Lung (tissue), 12 donors: ENCODE measurements around the gene ZNF550. TPM values are rescaled to one million over a fixed set of nuclear protein-coding genes. Genes with fewer than 3 reads are reported as not detected.

Source experiments
- ATAC-seq: fragments of 200-7000 bp; cut with Tn5 transposase; one replicate; pipeline ENCODE4 v1.9.1; 2020; ENCODE audit warnings: moderate number of reproducible peaks; ENCODE audit not compliant: insufficient read depth, low FRiP score
- DNase-seq, 3 donors: peaks; one replicate each; pipeline ENCODE4 v3.0.0-alpha.2; 2013 to 2017
- H3K27ac ChIP-seq, 2 donors: one replicate each; pipeline ENCODE4 v1.5.1; 2013; ENCODE audit warnings: mild to moderate bottlenecking in 2 of 2, moderate library complexity in 2 of 2, control low read depth in 1 of 2, inconsistent platforms in 1 of 2, low read depth in 1 of 2, low read length in 1 of 2
- H3K27me3 ChIP-seq, 3 donors: one replicate each; pipeline ENCODE4 v1.5.1; 2013; ENCODE audit warnings: low read length in 2 of 3; ENCODE audit not compliant: control insufficient read depth in 3 of 3, insufficient read depth in 3 of 3
- H3K36me3 ChIP-seq, 4 donors: one replicate each; pipeline ENCODE4 v1.5.1; 2013; ENCODE audit warnings: low read length in 4 of 4, mild to moderate bottlenecking in 1 of 4, moderate library complexity in 1 of 4; ENCODE audit not compliant: control insufficient read depth in 4 of 4, insufficient read depth in 4 of 4
- H3K4me1 ChIP-seq, 5 donors: one replicate each; pipeline ENCODE4 v1.5.1; 2013; ENCODE audit warnings: low read length in 5 of 5, mild to moderate bottlenecking in 2 of 5, moderate library complexity in 1 of 5; ENCODE audit not compliant: control insufficient read depth in 5 of 5, insufficient read depth in 5 of 5
- H3K4me3 ChIP-seq: one replicate; pipeline ENCODE4 v1.5.1; 2013; ENCODE audit warnings: mild to moderate bottlenecking, control low read depth, moderate library complexity
- H3K9ac ChIP-seq, 2 donors: one replicate each; pipeline ENCODE4 v1.5.1; 2013; ENCODE audit warnings: low read length in 2 of 2, control low read depth in 1 of 2; ENCODE audit not compliant: insufficient read depth in 1 of 2
- H3K9me3 ChIP-seq, 4 donors: one replicate each; pipeline ENCODE4 v1.5.1; 2013; ENCODE audit warnings: low read length in 3 of 4, mild to moderate bottlenecking in 1 of 4, moderate library complexity in 1 of 4; ENCODE audit not compliant: control insufficient read depth in 4 of 4, insufficient read depth in 3 of 4
- WGBS, 2 donors: extraction: QIAGEN DNeasy Blood & Tissue Kit; methylation state at CpG; one replicate each; pipeline ENCODE4 v1.1.7; 2013; 5-methylcytosine and 5-hydroxymethylcytosine counted together
- polyA plus RNA-seq, 2 donors: library from polyadenylated mRNA; stranded (reverse); fragments of 200-250 nt; gene quantifications; one replicate each; pipeline ENCODE4 v1.2.1, GENCODE V29; 2013
- total RNA-seq, 2 donors: library from RNA; depleted of rRNA in 1 of 2; stranded (reverse); fragments of >200 nt in 1 of 2; gene quantifications; one replicate each; pipeline ENCODE4 v1.2.1, GENCODE V29; 2014 to 2021
- TF ChIP-seq, protein P1 (sequence below): IDR thresholded peaks from 2 replicates; pipeline ENCODE4 v1.5.1; 2012; ENCODE audit warnings: mild to moderate bottlenecking; ENCODE audit errors: control extremely low read depth, extremely low read depth
- donor health status: control.
- donor health status: control.
- donor health status: Bipolar disorder and iron deficiency.
- donor health status: healthy.
- donor health status: DM: yes; HTN: yes; CAD: no.

The ZNF550 gene
- total and polyA plus RNA-seq, 4 donors, result 2.0 to 21.4 (median 5.7) TPM

DNA sequence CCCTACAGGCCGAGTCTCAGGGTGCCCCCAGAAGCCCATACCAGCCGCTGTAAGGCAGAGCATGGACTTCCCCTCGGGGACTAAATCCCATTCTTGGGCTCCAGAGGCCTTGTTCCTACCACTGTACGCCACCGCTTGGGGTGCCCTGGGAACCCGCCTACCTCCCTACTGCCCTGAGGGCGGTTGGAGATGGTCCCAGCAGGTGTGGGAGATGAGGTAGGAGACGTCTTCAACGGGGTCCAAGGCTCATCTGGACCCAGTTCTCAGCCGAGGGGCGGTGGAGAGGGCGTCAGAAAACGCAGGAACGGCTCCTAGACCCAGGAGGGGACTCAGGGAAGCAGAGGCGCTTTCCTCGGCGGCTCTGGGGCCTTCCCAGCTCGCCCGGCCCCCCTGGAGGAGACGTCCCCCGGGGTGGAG is 23.4 kb upstream of the ZNF550 start:
- DNase-seq, result no peak
- TF ChIP-seq, protein P1, sequence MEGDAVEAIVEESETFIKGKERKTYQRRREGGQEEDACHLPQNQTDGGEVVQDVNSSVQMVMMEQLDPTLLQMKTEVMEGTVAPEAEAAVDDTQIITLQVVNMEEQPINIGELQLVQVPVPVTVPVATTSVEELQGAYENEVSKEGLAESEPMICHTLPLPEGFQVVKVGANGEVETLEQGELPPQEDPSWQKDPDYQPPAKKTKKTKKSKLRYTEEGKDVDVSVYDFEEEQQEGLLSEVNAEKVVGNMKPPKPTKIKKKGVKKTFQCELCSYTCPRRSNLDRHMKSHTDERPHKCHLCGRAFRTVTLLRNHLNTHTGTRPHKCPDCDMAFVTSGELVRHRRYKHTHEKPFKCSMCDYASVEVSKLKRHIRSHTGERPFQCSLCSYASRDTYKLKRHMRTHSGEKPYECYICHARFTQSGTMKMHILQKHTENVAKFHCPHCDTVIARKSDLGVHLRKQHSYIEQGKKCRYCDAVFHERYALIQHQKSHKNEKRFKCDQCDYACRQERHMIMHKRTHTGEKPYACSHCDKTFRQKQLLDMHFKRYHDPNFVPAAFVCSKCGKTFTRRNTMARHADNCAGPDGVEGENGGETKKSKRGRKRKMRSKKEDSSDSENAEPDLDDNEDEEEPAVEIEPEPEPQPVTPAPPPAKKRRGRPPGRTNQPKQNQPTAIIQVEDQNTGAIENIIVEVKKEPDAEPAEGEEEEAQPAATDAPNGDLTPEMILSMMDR, result no peak
- Histone ChIP-seq H3K27me3 (no peaks in the 10 kb centered on the region), H3K36me3 (peaks cover 0 to 32% (median 6%) of the 10 kb centered on the region in 4 donors), H3K4me3 (no peak overlapping the region), H3K9me3 (peaks cover 0 to 44% (median 14%) of the 10 kb centered on the region in 4 donors), H3K4me1 (peaks cover under 1 to 15% (median 10%) of the 10 kb centered on the region in 5 donors), H3K27ac (no peak overlapping the region), H3K9ac (no peak overlapping the region)
- ATAC-seq, result no peak
- WGBS, 2 donors, result 41 to 43% methylated on average over 21 of the region's 21 CpGs

DNA sequence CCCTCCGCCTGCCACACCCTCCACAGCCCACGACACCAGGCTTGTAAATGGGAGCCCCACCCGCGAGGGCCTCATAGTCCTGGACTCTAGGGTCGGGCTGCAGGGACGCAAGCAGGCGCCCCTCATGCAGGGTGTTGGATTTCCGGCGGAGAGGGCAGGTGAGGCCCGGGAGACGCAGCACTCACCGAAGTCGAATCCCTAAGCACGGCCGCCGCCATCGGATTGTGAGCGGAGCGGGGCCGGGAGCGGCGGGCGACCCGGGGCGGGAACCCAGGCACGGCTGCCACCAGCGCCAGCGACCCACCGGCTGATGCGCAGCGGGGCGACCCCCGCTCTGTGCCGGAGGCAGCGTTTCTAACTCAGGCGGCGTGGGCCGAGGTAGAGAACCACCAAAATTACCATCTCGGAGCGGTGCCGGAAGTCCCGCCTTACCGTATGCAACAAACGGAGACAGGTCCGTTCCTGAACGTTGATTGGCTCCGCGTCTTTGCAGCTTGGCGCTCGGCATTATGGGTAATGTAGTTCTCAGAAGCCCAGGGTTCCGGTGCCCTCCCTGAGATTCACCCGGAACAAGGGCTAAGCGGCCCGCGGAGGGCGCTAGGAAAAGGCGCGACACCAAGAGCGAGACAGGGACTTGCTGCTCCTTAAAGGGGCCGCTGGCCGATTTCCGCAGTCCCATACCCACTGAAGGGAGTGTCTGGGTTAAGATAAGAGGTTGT is 19.0 kb upstream of the ZNF550 start, which contains the start of gene ZNF416:
ZNF416 (minus strand) TSS at position 425 of the 719 bp plus-strand sequence; CDS start at position 218, 207 bp downstream.
- H3K4me1 ChIP-seq, result peaks cover 0 to 19% (median 5%) of the 10 kb centered on the region in 5 donors
- 1% methylated on average over 62 of the region's 62 CpGs for WGBS, 2 donors
- peak; percentile 98 to 100 (median 99) for DNase-seq
- H3K27ac ChIP-seq, result peak within 1 kb of the TSS; percentile 48 to 77
- peak; percentile 99 for ATAC-seq
- TF ChIP-seq, protein P1, result no peak
- no peaks in the 10 kb centered on the region for H3K27me3 ChIP-seq
- H3K36me3 ChIP-seq, result peaks cover 20 to 45% (median 33%) of the 10 kb centered on the region in 4 donors
- peaks cover 0 to 58% (median 31%) of the 10 kb centered on the region in 4 donors for H3K9me3 ChIP-seq
- peak within 1 kb of the TSS; percentile 49 to 56 for H3K9ac ChIP-seq
- peak within 1 kb of the TSS; percentile 99 for H3K4me3 ChIP-seq

DNA sequence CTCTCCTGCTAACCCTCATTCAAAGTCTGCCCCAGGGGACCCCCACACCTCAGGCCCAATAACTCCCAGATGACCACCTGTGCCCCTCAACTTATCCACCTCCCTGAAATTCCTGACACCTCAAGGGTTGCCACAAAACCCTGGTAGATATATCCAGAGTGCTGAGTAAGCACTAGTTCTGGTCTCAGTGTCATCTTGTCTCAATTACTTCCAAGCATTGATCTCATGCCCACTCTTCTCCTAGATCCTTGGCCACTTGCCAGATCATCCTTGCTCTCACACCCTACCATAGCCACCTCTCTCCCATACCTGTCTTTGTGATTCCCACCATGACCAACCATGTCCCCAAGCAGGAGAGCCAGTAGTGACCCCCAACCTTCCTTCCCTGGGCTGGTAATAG is 17.0 kb upstream of the ZNF550 start:
- Histone ChIP-seq H3K36me3 (peaks cover 39 to 65% (median 52%) of the 10 kb centered on the region in 4 donors), H3K4me3 (no peak overlapping the region), H3K27ac (no peak overlapping the region), H3K27me3 (no peaks in the 10 kb centered on the region), H3K9me3 (peaks cover 17 to 59% (median 48%) of the 10 kb centered on the region in 4 donors), H3K4me1 (peaks cover 0 to 12% (median 5%) of the 10 kb centered on the region in 5 donors), H3K9ac (no peak overlapping the region)
- DNase-seq (no peak), ATAC-seq (no peak)
- TF ChIP-seq, protein P1, result no peak
